HUES48 (cell line): ENCODE data around the gene SLC5A11.

ENCODE experiments used
- H3K27ac ChIP-seq: one replicate; pipeline ENCODE4 v1.7.0; 2013; ENCODE audit warnings: low read depth, low read length, inconsistent platforms
- H3K27me3 ChIP-seq: 2 replicates; pipeline ENCODE4 v1.6.1; 2013; ENCODE audit warnings: mild to moderate bottlenecking, low read length; ENCODE audit not compliant: control insufficient read depth, insufficient read depth
- H3K36me3 ChIP-seq: 2 replicates; pipeline ENCODE4 v1.6.1; 2013; ENCODE audit warnings: low read length; ENCODE audit not compliant: control insufficient read depth, insufficient read depth
- H3K4me1 ChIP-seq: 2 replicates; pipeline ENCODE4 v1.6.1; 2013; ENCODE audit warnings: mild to moderate bottlenecking, low read length; ENCODE audit not compliant: control insufficient read depth, insufficient read depth
- H3K4me3 ChIP-seq: 2 replicates; pipeline ENCODE4 v1.5.1; 2013; ENCODE audit warnings: mild to moderate bottlenecking, low read depth, low read length
- H3K9ac ChIP-seq: 2 replicates; pipeline ENCODE4 v1.6.1; 2013; ENCODE audit warnings: mild to moderate bottlenecking, low read depth, low read length, moderate library complexity
- H3K9me3 ChIP-seq: 2 replicates; pipeline ENCODE4 v1.6.1; 2013; ENCODE audit warnings: low read length; ENCODE audit not compliant: control insufficient read depth, insufficient read depth

The SLC5A11 gene

DNA sequence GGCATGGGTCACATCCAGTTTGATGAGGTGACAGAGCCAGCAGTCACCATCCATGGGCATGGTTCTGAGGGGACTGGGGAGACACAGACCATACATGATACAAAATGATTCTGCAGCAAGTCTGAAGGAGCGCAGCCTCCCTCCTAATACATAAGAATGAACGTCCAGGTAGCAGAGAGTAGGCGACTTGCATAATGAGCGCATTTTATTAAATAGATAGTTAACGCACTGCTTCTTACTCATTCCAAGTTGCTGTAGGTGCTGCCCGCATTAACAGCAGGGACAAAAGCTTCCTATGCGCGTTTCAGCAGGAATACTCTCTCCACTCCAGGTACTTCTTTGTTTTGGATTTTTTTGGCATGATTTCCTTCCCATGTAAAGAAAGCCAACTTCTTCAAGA is 73.8 kb downstream of the SLC5A11 start:
- peaks cover 39% of the 10 kb centered on the region for H3K36me3 ChIP-seq
- no peak overlapping the region for H3K4me3 ChIP-seq
- H3K4me1 ChIP-seq: peaks cover 6% of the 10 kb centered on the region; the same call in 1 of the 2 replicates
- no peaks in the 10 kb centered on the region for H3K9me3 ChIP-seq
- no peak overlapping the region for H3K27ac ChIP-seq
- H3K9ac ChIP-seq: no peak overlapping the region
- H3K27me3 ChIP-seq: no peaks in the 10 kb centered on the region

DNA sequence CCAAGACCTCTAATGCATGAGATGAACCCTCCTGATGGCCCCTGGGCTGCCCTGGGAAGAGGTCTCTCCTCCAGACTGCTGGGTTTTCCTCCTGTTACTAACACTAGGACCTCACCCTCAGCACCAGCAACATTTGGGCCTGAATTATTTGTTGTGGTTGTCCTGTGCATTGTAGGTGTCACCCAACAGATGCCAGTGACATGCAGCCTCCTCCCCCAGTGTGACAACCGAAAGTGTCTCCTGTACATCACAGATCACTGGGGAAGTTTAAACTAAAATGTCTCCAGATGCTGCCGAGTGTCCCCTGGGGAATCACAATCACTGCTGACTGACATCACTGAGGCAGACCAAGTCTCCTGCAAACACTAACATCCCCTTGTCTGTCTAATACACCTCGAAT is 74.8 kb downstream of the SLC5A11 start:
- Histone ChIP-seq H3K4me1 (peaks cover 6% of the 10 kb centered on the region; the same call in 1 of the 2 replicates), H3K9me3 (no peaks in the 10 kb centered on the region), H3K9ac (no peak overlapping the region), H3K27ac (no peak overlapping the region), H3K4me3 (no peak overlapping the region), H3K27me3 (no peaks in the 10 kb centered on the region), H3K36me3 (peaks cover 41% of the 10 kb centered on the region)

- H3K27ac ChIP-seq: no peak overlapping the region
- H3K36me3 ChIP-seq: peaks cover 42% of the 10 kb centered on the region
- no peaks in the 10 kb centered on the region for H3K27me3 ChIP-seq
- H3K9me3 ChIP-seq: no peaks in the 10 kb centered on the region
- H3K9ac ChIP-seq: no peak overlapping the region
- H3K4me3 ChIP-seq: no peak overlapping the region
- peaks cover 6% of the 10 kb centered on the region; the same call in 1 of the 2 replicates for H3K4me1 ChIP-seq
Measured at GRCh38 chr16:24921229-24921628, 75.5 kb downstream of the SLC5A11 start.

- Histone ChIP-seq H3K9me3 (no peaks in the 10 kb centered on the region), H3K9ac (no peak overlapping the region), H3K4me3 (no peak overlapping the region), H3K36me3 (peaks cover 45% of the 10 kb centered on the region), H3K27ac (no peak overlapping the region), H3K4me1 (peaks cover 2% of the 10 kb centered on the region; the same call in 1 of the 2 replicates), H3K27me3 (no peaks in the 10 kb centered on the region)
Measured at GRCh38 chr16:24925163-24925562, 79.4 kb downstream of the SLC5A11 start.

- H3K4me3 ChIP-seq: no peak overlapping the region
- no peak overlapping the region for H3K9ac ChIP-seq
- H3K27me3 ChIP-seq: no peaks in the 10 kb centered on the region
- no peaks in the 10 kb centered on the region for H3K9me3 ChIP-seq
- no peaks in the 10 kb centered on the region for H3K4me1 ChIP-seq
- H3K36me3 ChIP-seq: peaks cover 54% of the 10 kb centered on the region
- no peak overlapping the region for H3K27ac ChIP-seq
Measured at GRCh38 chr16:24929409-24929808, 83.6 kb downstream of the SLC5A11 start.

- Histone ChIP-seq H3K9me3 (no peaks in the 10 kb centered on the region), H3K27me3 (no peaks in the 10 kb centered on the region), H3K36me3 (peaks cover 64% of the 10 kb centered on the region), H3K9ac (no peak overlapping the region), H3K27ac (no peak overlapping the region), H3K4me3 (no peak overlapping the region), H3K4me1 (no peaks in the 10 kb centered on the region)
Measured at GRCh38 chr16:24930440-24930839, 84.7 kb downstream of the SLC5A11 start.

- H3K36me3 ChIP-seq: peaks cover 63% of the 10 kb centered on the region
- no peak overlapping the region for H3K27ac ChIP-seq
- H3K4me1 ChIP-seq: no peaks in the 10 kb centered on the region
- H3K27me3 ChIP-seq: no peaks in the 10 kb centered on the region
- H3K9ac ChIP-seq: no peak overlapping the region
- no peaks in the 10 kb centered on the region for H3K9me3 ChIP-seq
- H3K4me3 ChIP-seq: no peak overlapping the region
Measured at GRCh38 chr16:24931091-24931490, 85.3 kb downstream of the SLC5A11 start.

DNA sequence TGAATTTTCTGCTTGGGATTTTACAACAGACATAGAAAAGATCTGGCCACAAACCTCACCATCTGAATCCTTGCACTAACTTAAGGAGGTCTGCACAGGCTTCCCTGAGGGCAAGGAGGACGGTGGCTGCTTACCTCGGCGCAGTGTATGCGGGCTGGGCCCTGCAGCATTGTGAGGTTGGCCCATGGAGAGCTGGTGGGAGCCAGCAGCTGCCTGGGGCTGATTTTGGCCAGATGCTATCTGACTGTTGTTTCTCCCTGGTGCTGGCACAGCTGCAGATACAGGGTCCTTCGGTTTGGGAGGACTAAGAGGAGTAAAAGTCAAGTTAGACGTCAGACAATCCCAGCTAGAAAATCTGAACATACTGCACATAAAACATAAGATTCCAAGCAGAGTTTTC is 89.6 kb downstream of the SLC5A11 start:
- H3K4me1 ChIP-seq: no peaks in the 10 kb centered on the region
- H3K9ac ChIP-seq: no peak overlapping the region
- no peak overlapping the region for H3K4me3 ChIP-seq
- no peaks in the 10 kb centered on the region for H3K27me3 ChIP-seq
- peaks cover 63% of the 10 kb centered on the region for H3K36me3 ChIP-seq
- no peak overlapping the region for H3K27ac ChIP-seq
- H3K9me3 ChIP-seq: no peaks in the 10 kb centered on the region

DNA sequence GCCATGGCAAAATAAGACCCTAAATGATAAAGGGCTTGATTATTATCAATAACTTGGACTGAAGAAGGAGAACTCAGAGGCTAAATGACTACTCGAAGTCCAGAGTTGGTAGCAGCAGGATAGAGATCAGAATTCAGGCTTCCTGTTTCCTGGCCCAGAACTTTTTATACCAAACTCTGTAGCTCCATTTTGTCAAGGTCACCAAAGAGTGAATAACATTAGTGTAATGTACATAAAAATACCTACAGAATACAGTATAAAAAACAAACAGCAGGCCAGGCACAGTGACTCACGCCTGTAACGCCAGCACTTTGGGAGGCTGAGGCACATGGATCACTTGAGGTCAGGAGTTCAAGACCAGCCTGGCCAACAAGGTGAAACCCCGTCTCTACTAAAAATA is 90.4 kb downstream of the SLC5A11 start:
- Histone ChIP-seq H3K9ac (no peak overlapping the region), H3K36me3 (peaks cover 63% of the 10 kb centered on the region), H3K27me3 (no peaks in the 10 kb centered on the region), H3K4me1 (no peaks in the 10 kb centered on the region), H3K27ac (no peak overlapping the region), H3K9me3 (no peaks in the 10 kb centered on the region), H3K4me3 (no peak overlapping the region)

DNA sequence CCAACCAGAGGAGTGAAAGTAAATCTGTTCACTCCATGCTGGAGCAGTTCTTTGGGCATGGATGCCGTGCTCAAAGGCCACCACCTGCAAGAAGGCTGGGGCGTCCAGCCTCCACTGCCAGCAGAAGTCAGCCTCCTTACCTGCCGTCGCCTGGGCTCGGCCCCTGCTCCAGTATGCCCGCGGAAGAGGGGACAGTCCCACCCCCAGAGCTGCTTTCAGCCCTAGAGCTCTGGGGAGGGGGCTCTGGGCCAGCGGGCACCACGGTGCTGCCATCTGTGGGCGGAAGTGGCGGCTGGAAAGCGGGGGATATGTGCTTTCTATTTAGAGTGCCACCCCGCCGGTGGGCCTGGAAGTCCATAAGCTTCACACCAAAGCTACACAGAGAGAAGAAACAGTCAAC is 93.5 kb downstream of the SLC5A11 start:
- H3K36me3 ChIP-seq: peaks cover 68% of the 10 kb centered on the region
- no peaks in the 10 kb centered on the region for H3K9me3 ChIP-seq
- H3K27me3 ChIP-seq: no peaks in the 10 kb centered on the region

DNA sequence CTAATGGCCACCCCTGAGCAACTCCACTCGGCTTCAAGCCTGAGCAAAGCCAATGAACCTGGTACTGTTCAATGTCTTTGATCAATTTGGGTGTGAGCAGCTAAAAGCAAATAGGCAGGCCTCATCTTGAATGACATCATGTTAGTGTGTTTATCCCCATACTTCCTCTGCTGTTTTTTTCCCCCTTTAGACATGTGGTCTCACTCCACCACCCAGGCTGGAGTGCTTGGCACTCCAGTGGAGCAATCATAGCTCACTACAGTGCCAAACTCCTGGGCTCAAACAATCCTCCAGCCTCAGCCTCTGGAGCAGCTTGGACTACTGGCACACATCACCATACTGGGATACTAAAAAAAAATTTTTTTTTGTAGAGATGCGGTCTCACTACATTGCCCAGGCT is 94.0 kb downstream of the SLC5A11 start:
- Histone ChIP-seq H3K9me3 (no peaks in the 10 kb centered on the region), H3K9ac (no peak overlapping the region), H3K4me1 (no peaks in the 10 kb centered on the region), H3K36me3 (peaks cover 64% of the 10 kb centered on the region), H3K4me3 (no peak overlapping the region), H3K27ac (no peak overlapping the region), H3K27me3 (no peaks in the 10 kb centered on the region)

More for the DNA sequence above, 93.5 kb downstream of the SLC5A11 start:
- H3K4me3 ChIP-seq: no peak overlapping the region
- H3K4me1 ChIP-seq: no peaks in the 10 kb centered on the region
- H3K27ac ChIP-seq: no peak overlapping the region
- H3K9ac ChIP-seq: no peak overlapping the region

- Histone ChIP-seq H3K27me3 (no peaks in the 10 kb centered on the region), H3K9ac (no peak overlapping the region), H3K9me3 (no peaks in the 10 kb centered on the region), H3K27ac (no peak overlapping the region), H3K36me3 (peaks cover 82% of the 10 kb centered on the region), H3K4me3 (no peak overlapping the region), H3K4me1 (no peaks in the 10 kb centered on the region)
Measured at GRCh38 chr16:24943471-24943870, 97.7 kb downstream of the SLC5A11 start.
